ENCODE measurements around the gene FPR3.

GRCh38 chr19:51816711-51817110, 21.8 kb downstream of the FPR3 start:
- TF ChIP-seq YY1 (IDR thresholded peaks at IDR 0.05; ENCODE audit: insufficient read depth, insufficient read length) (no peak), ZNF274 (IDR thresholded peaks at IDR 0.05; ENCODE audit: low read depth, low read length) (no peak), SUZ12 (IDR thresholded peaks at IDR 0.05; ENCODE audit: extremely low read depth, insufficient read depth, insufficient read length) (no peak)
